Adrenal gland (tissue), 5 donors: Measurements from ENCODE around the gene THSD7B.

ENCODE experiments used
- CTCF ChIP-seq, 6 experiments: fragments of 450-650 bp in 4 of 6; fragments of 200-600 bp in 2 of 6; sonication (generic) in 1 of 6; IDR thresholded peaks; 1 replicate in 5 of 6; 2 replicates in 1 of 6; pipeline versions ENCODE4 v1.5.1 to v1.8.0; 2016 to 2021; ENCODE audit warnings: antibody characterized with exemption in 6 of 6, mild to moderate bottlenecking in 2 of 6, moderate library complexity in 1 of 6
- POLR2A ChIP-seq, 2 donors: fragments of 450-650 bp; IDR thresholded peaks; one replicate each; pipeline ENCODE4 v1.6.1; 2017; ENCODE audit warnings: antibody characterized with exemption in 2 of 2, mild to moderate bottlenecking in 2 of 2, moderate library complexity in 1 of 2
- donor health status: DM: no; HTN: no; CAD: no.

GRCh38 chr2:136798766-136799165 is 33.4 kb downstream of the THSD7B start:
- TF ChIP-seq CTCF (IDR thresholded peaks at IDR 0.05) (no peak), POLR2A (IDR thresholded peaks at IDR 0.05) (no peak)
